ENCODE results near the gene PPP2R2B.

The PPP2R2B gene

DNA sequence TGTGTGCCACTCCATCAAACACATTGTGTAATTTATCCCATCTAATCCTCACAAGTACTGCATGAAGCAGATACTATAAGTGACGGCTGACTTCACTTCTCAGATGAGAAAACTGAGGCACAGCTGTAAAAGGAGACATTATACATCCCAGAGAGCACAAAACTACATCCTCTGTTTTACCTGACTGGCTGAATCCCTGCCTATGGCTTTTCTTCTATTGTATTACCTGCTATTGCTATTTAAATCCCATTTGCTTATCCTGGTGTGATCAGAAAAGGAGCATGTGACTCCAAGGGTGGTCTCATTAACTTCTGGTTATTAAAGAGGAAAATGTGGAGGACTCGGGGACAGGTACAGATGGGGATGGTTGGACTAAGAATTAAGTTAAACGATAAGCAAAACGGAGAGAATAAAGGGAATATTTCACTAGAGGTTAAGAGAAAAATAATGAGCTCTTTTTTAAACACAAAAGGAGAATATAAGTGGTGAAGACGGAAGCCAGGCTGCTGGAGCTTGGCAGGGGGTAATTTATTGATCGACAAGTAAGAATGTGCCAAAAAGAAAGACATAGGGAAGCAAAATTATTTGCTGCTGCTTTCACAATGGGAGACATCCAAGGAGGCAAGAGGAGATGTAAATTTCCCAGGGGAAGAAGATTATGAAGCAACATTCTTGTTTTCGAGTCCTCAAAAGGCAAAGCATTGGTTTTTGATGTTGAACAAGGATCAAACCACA is 206.8 kb downstream of the PPP2R2B start:
- ATAC-seq, result no peak
- TF ChIP-seq ZNF8 (CRISPR knock-in tag; IDR thresholded peaks at IDR 0.05) (no peak), CSDC2 (CRISPR knock-in tag; IDR thresholded peaks at IDR 0.05) (no peak), SNAI2 (CRISPR knock-in tag; IDR thresholded peaks at IDR 0.05) (no peak), TOX (CRISPR knock-in tag; IDR thresholded peaks at IDR 0.05; ENCODE audit: borderline replicate concordance) (no peak), ARNTL (CRISPR knock-in tag; IDR thresholded peaks at IDR 0.05; ENCODE audit: borderline replicate concordance, low read depth) (no peak), RARB (CRISPR knock-in tag; IDR thresholded peaks at IDR 0.05) (no peak), GLIS3 (CRISPR knock-in tag; IDR thresholded peaks at IDR 0.05) (no peak), ZC3H10 (CRISPR knock-in tag; IDR thresholded peaks at IDR 0.05) (no peak), ZNF565 (CRISPR knock-in tag; conservative IDR thresholded peaks at IDR 0.05; ENCODE audit: low read depth) (no peak), TCF4 (CRISPR knock-in tag; IDR thresholded peaks at IDR 0.05; ENCODE audit: borderline replicate concordance) (no peak), CSRNP3 (CRISPR knock-in tag; IDR thresholded peaks at IDR 0.05) (no peak), ZFP3 (CRISPR knock-in tag; IDR thresholded peaks at IDR 0.05) (no peak), CREB5 (CRISPR knock-in tag; IDR thresholded peaks at IDR 0.05; ENCODE audit: low read depth) (no peak), PPARA (CRISPR knock-in tag; IDR thresholded peaks at IDR 0.05; ENCODE audit: borderline replicate concordance) (no peak), ESRRG (CRISPR knock-in tag; IDR thresholded peaks at IDR 0.05) (no peak), OSR1 (CRISPR knock-in tag; IDR thresholded peaks at IDR 0.05) (no peak), ISL1 (CRISPR knock-in tag; IDR thresholded peaks at IDR 0.05) (no peak)
- TF ChIP-seq, protein P1, sequence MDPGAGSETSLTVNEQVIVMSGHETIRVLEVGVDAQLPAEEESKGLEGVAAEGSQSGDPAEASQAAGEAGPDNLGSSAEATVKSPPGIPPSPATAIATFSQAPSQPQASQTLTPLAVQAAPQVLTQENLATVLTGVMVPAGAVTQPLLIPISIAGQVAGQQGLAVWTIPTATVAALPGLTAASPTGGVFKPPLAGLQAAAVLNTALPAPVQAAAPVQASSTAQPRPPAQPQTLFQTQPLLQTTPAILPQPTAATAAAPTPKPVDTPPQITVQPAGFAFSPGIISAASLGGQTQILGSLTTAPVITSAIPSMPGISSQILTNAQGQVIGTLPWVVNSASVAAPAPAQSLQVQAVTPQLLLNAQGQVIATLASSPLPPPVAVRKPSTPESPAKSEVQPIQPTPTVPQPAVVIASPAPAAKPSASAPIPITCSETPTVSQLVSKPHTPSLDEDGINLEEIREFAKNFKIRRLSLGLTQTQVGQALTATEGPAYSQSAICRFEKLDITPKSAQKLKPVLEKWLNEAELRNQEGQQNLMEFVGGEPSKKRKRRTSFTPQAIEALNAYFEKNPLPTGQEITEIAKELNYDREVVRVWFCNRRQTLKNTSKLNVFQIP (CRISPR knock-in tag; IDR thresholded peaks at IDR 0.05; ENCODE audit: borderline replicate concordance, low read depth), result no peak
- TF ChIP-seq, protein P2, sequence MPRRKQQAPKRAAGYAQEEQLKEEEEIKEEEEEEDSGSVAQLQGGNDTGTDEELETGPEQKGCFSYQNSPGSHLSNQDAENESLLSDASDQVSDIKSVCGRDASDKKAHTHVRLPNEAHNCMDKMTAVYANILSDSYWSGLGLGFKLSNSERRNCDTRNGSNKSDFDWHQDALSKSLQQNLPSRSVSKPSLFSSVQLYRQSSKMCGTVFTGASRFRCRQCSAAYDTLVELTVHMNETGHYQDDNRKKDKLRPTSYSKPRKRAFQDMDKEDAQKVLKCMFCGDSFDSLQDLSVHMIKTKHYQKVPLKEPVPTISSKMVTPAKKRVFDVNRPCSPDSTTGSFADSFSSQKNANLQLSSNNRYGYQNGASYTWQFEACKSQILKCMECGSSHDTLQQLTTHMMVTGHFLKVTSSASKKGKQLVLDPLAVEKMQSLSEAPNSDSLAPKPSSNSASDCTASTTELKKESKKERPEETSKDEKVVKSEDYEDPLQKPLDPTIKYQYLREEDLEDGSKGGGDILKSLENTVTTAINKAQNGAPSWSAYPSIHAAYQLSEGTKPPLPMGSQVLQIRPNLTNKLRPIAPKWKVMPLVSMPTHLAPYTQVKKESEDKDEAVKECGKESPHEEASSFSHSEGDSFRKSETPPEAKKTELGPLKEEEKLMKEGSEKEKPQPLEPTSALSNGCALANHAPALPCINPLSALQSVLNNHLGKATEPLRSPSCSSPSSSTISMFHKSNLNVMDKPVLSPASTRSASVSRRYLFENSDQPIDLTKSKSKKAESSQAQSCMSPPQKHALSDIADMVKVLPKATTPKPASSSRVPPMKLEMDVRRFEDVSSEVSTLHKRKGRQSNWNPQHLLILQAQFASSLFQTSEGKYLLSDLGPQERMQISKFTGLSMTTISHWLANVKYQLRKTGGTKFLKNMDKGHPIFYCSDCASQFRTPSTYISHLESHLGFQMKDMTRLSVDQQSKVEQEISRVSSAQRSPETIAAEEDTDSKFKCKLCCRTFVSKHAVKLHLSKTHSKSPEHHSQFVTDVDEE (CRISPR knock-in tag; IDR thresholded peaks at IDR 0.05), result no peak

DNA sequence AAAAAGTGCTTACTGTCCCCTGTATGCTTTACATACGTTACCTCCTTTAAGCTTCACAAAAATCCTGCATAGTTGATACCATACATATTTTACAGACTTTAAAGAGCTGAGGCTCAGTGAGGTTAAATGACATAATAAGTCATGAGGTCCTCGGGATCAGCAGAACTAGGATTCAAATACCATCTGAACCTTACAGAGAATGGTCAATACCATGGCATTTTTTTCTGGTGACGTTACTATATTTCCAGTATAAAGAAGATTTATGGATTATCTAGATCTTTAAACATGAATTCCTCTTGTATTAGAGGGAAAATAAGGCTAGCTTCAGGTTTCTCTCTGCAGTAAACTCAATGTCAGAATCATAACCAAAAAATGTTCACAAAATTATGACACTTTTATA is 208.9 kb downstream of the PPP2R2B start:
- ATAC-seq, result no peak
- no peak for TF ChIP-seq TOX (CRISPR knock-in tag; IDR thresholded peaks at IDR 0.05; ENCODE audit: borderline replicate concordance)
- no peak for TF ChIP-seq OSR1 (CRISPR knock-in tag; IDR thresholded peaks at IDR 0.05)
- TF ChIP-seq PPARA (CRISPR knock-in tag; IDR thresholded peaks at IDR 0.05; ENCODE audit: borderline replicate concordance), result no peak
- TF ChIP-seq ZNF70 (CRISPR knock-in tag; IDR thresholded peaks at IDR 0.05), result no peak
- TF ChIP-seq ZFP3 (CRISPR knock-in tag; IDR thresholded peaks at IDR 0.05), result no peak
- no peak for TF ChIP-seq ESRRG (CRISPR knock-in tag; IDR thresholded peaks at IDR 0.05)
- TF ChIP-seq ZC3H10 (CRISPR knock-in tag; IDR thresholded peaks at IDR 0.05), result no peak
- TF ChIP-seq BACH2 (CRISPR knock-in tag; IDR thresholded peaks at IDR 0.05; ENCODE audit: borderline replicate concordance), result no peak
- no peak for TF ChIP-seq CREB5 (CRISPR knock-in tag; IDR thresholded peaks at IDR 0.05; ENCODE audit: low read depth)
- TF ChIP-seq CSRNP3 (CRISPR knock-in tag; IDR thresholded peaks at IDR 0.05), result no peak
- TF ChIP-seq GLIS3 (CRISPR knock-in tag; IDR thresholded peaks at IDR 0.05), result no peak
- TF ChIP-seq ZNF8 (CRISPR knock-in tag; IDR thresholded peaks at IDR 0.05), result no peak
- no peak for TF ChIP-seq RARB (CRISPR knock-in tag; IDR thresholded peaks at IDR 0.05)
- TF ChIP-seq, protein P2 (CRISPR knock-in tag; IDR thresholded peaks at IDR 0.05), result no peak

All from SK-N-SH treated with all-trans-retinoic acid at 6 μM for 48 hours (cell line).